HepG2 (cell line): ENCODE data around the gene POLR1E. TPM values are rescaled to one million over a fixed set of nuclear protein-coding genes. Genes with fewer than 3 reads are reported as not detected.

Source experiments
- EEA1 ChIP-seq: sonication (generic); formaldehyde crosslinking; IDR thresholded peaks from 2 replicates; pipeline ENCODE4 v1.5.1; 2020; ENCODE audit warnings: mild to moderate bottlenecking, missing genetic modification reagents, borderline replicate concordance
- EED ChIP-seq: sonication (generic); formaldehyde crosslinking; IDR thresholded peaks from 2 replicates; pipeline ENCODE4 v1.5.0; 2020; ENCODE audit warnings: mild to moderate bottlenecking, missing genetic modification reagents
- FIP1L1 ChIP-seq: fragments of 200-400 bp; formaldehyde crosslinking; IDR thresholded peaks from 2 replicates; pipeline ENCODE4 v1.6.1; 2018; ENCODE audit warnings: low read depth, mild to moderate bottlenecking, low read length, moderate library complexity, borderline replicate concordance; ENCODE audit not compliant: insufficient read depth
- MEIS1 ChIP-seq: sonication (generic); formaldehyde crosslinking; IDR thresholded peaks from 2 replicates; pipeline ENCODE4 v1.9.0; 2021; ENCODE audit warnings: mild to moderate bottlenecking, missing genetic modification reagents, moderate library complexity, borderline replicate concordance
- MIXL1 ChIP-seq: IDR thresholded peaks from 2 replicates; pipeline ENCODE4 v1.6.1; 2016
- MTF1 ChIP-seq: sonication (generic); formaldehyde crosslinking; IDR thresholded peaks from 2 replicates; pipeline ENCODE4 v1.5.0; 2020; ENCODE audit warnings: missing genetic modification reagents
- REL ChIP-seq: sonication (generic); formaldehyde crosslinking; conservative IDR thresholded peaks from 2 replicates; pipeline ENCODE4 v1.8.0; 2022; ENCODE audit warnings: mild to moderate bottlenecking, missing genetic modification reagents, moderate library complexity
- SP5 ChIP-seq: IDR thresholded peaks from 2 replicates; pipeline ENCODE4 v1.6.1; 2016; ENCODE audit warnings: low read depth, borderline replicate concordance
- UBTF ChIP-seq: sonication (generic); formaldehyde crosslinking; IDR thresholded peaks from 2 replicates; pipeline ENCODE4 v1.4.0; 2020; ENCODE audit warnings: mild to moderate bottlenecking, missing genetic modification reagents
- ZC3H13 ChIP-seq: sonication (generic); formaldehyde crosslinking; IDR thresholded peaks from 2 replicates; pipeline ENCODE4 v1.8.1; 2023; ENCODE audit warnings: mild to moderate bottlenecking, missing genetic modification reagents, moderate library complexity
- ZNF180 ChIP-seq: sonication (generic); formaldehyde crosslinking; IDR thresholded peaks from 2 replicates; pipeline ENCODE4 v1.4.0; 2020; ENCODE audit warnings: low read depth, missing genetic modification reagents, borderline replicate concordance
- ZNF574 ChIP-seq: sonication (generic); formaldehyde crosslinking; IDR thresholded peaks from 2 replicates; pipeline ENCODE4 v1.4.0; 2020; ENCODE audit warnings: missing genetic modification reagents
- ZNF605 ChIP-seq: sonication (generic); formaldehyde crosslinking; IDR thresholded peaks from 2 replicates; pipeline ENCODE4 v1.8.0; 2022; ENCODE audit warnings: mild to moderate bottlenecking, missing genetic modification reagents
- ZNF646 ChIP-seq: sonication (generic); formaldehyde crosslinking; IDR thresholded peaks from 2 replicates; pipeline ENCODE4 v1.9.0; 2021; ENCODE audit warnings: mild to moderate bottlenecking, missing genetic modification reagents
- ZNF761 ChIP-seq: sonication (generic); formaldehyde crosslinking; conservative IDR thresholded peaks from 2 replicates; pipeline ENCODE4 v1.4.0; 2020; ENCODE audit warnings: mild to moderate bottlenecking, missing genetic modification reagents
- ZUFSP ChIP-seq: sonication (generic); formaldehyde crosslinking; IDR thresholded peaks from 2 replicates; pipeline ENCODE4 v1.9.0; 2021; ENCODE audit warnings: missing genetic modification reagents, mild to moderate bottlenecking, borderline replicate concordance
- polyA plus RNA-seq, 8 experiments: library from polyadenylated mRNA; depleted of rRNA in 3 of 8; stranded (reverse) in 7 of 8; unstranded in 1 of 8; fragments of >200 nt; fragmentation: Illumina TruSeq in 4 of 8; extraction: Trizol in 4 of 8; gene quantifications; 2 replicates each; pipeline versions ENCODE4 v1.2.1 to v1.2.3, GENCODE V29; 2011 to 2016; ENCODE audit warnings: low read depth in 4 of 8, missing spikeins in 1 of 8, mixed read lengths in 1 of 8; ENCODE audit not compliant: insufficient read depth in 1 of 8
- total RNA-seq, 5 experiments: library from RNA; depleted of rRNA; stranded (reverse); fragments of >200 nt; fragmentation: Illumina TruSeq; extraction: Trizol; gene quantifications; 2 replicates each; pipeline ENCODE4 v1.2.3, GENCODE V29; 2016; ENCODE audit warnings: low read depth in 1 of 5

Gene POLR1E
- total and polyA plus RNA-seq, 2 of the 13 experiments (the other 11 are each of a cell fraction or from before 2014, with no cell fraction given): 23.0 to 37.8 TPM

- TF ChIP-seq UBTF (CRISPR knock-in tag) (no peak), SP5 (no peak), REL (no peak), ZNF761 (0 out of 2 replicates have a peak, but pooled peaks have one; percentile 4), FIP1L1 (no peak), ZC3H13 (CRISPR knock-in tag) (peak; percentile 41; the same call in 1 of the 2 replicates), MIXL1 (CRISPR knock-in tag) (no peak), MTF1 (CRISPR knock-in tag) (no peak), ZNF574 (CRISPR knock-in tag) (no peak), EEA1 (no peak), ZNF605 (CRISPR knock-in tag) (peak; percentile 35; the same call in 1 of the 2 replicates), ZUFSP (CRISPR knock-in tag) (no peak), ZNF180 (CRISPR knock-in tag) (no peak), EED (CRISPR knock-in tag) (no peak), MEIS1 (CRISPR knock-in tag) (peak; percentile 10; the same call in 1 of the 2 replicates), ZNF646 (0 out of 2 replicates have a peak, but pooled peaks have one; percentile 51)
Observed at GRCh38 chr9:37486256-37486615, 488 bp downstream of the POLR1E start (continued).
